HG03139 (cell line): ENCODE data around the gene PTPRN2.

Experiments used
- ATAC-seq: cut with Tn5 transposase; IDR thresholded peaks from one replicate; pipeline ENCODE4 v1.9.1; 2021; ENCODE audit not compliant: unreplicated experiment

Gene PTPRN2

DNA sequence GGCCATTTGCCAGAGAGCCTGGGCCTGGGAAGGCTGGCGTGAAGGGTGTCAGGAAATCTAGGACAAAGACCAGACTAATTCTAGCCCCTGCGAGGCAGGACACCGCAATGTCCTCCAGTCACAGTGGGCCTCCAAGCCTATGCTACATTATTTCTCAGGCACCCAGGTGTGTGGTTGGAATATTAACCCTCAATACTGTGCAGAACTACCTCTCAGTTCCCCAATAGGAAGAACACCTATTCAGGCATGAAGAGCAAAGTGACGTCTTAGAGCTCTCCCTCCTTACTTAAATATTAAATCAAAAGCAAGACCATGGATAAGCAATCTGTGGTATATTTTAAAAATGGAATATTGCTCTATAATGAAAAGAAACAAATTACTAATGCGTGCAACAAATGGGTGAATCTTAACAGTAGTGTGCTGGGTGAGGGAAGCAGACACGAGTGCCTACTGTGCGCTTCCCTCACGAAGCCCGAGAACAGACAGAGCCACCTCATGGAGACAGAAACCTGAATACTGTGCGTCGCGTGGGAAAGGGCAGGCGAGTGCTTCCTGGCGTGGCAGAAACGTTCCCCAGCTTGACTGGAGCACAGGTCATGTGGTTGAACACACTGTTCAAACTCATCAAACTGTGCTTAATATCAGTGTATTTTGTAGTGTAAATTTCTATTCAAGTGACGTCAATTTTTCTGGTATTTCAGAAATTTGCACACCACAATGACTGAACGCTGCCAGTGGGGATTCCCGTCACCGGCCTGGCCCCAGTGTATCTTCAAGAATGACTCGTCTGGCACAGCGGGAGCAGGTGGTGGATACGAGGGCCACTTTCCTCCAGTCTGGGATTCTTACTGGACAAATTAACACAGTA lies 15.5 kb upstream of the PTPRN2 start:
- ATAC-seq, result peak; percentile 39

DNA sequence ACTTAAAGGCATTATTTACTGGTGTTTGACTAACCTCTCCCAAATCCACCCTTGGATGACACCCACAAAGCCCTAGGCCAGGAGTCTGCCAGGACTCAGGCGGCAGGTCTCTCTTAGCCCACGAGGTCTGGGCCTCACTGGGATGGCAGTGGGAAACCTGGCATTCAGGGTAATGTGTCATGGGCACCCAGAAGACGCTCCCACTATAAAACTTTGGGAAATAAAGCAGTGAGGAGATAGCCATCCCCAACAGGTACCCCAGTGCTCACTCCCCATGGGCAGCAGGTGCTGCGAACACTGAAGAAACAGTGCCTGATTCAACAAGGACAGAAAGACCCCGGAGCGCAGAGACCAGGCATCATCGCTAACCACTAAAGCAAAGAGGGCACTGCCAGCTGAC lies 14.4 kb upstream of the PTPRN2 start:
- no peak for ATAC-seq

DNA sequence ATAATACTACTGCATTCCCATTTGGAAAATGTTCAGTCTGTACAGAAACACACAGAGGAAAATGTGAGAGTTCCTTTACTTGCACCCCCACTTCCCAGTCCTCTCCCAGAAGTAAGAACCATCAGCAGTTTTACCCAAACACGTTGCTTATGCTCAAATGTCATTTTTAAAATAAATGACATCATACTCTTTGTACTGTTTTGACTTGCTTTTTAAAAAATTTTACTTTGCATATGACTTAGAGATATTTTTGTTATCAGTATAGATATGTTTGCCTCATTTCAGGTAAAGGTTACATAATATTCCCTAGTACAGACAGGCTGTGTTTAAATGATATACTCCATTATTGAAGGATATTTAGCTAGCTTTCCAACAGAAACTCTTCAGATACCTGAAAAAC lies 13.5 kb upstream of the PTPRN2 start:
- no peak for ATAC-seq

DNA sequence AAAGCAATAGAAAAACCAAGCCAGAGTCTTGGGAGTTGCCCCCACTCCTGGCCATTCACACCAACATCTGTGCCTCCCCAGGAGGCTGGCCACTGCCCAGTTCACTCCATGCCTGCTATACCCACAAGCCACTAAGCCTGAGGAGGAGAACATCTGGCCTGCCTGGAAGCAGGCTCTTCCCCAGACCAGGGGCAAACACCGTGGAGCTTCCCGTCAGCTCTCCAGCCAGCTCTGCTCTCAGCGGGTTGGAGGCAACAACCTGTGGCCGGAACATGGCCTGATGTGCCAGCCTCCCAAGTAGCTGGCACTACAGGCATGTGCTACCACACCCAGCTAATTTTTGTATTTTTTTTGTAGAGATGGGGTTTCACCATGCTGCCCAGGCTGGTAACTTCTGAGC lies 9.1 kb upstream of the PTPRN2 start:
- no peak for ATAC-seq

DNA sequence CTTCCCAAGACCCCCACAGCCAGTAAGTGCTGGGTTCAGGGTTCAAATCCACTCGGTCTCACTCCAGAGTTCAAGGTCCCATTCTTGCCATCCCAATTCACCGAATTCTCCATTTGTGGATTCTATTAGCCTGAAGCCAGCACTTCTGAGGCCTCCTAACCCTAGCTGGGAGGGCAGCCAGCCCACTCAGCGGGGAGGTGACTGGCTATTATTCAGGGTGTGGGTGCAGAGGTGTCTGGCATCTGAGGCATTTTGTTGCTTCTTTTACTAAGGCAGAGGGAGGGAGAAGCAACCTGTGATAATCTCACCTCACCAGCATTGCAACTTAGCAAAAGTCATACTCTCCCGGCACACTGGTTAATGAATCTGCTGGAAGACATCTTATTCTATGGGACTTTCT lies 8.7 kb upstream of the PTPRN2 start:
- no peak for ATAC-seq

DNA sequence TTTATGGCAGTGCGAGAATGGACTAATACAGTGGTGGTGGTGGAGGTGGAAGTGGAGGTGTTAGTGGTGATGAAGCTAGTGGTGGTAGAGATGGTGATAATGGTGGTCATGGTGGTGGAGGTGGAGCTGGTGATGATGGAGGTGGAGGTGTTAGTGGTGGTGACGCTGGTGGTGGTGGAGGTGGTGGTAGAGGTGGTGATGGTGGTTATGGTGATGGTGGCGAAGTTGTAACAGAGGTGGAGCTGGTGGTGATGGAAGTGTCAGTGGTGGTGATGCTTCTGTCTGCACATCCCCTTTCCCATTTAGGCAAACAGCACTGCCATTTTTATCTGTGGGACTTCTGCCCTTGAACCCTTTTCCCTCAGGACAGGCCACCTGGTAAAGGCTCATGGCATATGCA lies 7.4 kb upstream of the PTPRN2 start:
- ATAC-seq, result no peak

DNA sequence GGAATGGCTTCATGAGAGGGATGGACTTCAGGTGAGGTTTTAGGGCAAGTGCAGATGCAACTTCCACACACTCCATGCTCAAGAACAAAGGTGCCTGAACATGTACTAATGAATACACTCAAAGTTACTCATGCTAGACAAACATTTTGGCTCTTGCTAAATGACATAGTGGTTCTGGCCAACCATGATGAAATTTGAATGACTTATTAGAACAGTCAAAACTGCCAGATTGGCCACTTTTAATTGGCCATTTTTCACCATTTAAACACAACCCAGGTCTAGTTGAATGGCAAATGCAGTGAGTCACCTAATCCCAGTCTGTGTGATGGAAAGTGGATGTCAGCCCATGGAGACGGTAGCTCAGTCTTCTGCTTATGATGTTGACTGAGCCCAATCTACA lies 4.9 kb upstream of the PTPRN2 start:
- no peak for ATAC-seq

DNA sequence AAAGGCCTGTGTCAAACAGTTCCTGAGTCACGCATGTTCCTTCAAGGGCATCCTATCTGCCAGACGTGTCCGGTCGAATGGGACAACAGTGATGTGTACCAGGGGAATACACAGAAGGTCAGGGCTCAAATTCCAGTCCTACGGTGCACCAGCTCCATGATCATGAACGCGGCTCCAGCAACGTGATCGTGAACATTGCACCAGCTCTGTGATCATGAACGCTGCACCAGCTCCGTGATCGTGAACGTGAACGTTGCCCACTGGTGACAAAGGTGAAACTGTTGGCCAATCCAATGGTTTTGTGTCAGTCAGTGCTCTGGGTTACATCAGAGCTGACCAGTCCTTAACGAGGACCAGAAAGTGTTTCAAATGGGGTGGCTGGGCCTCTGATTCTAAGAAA lies 4.3 kb upstream of the PTPRN2 start:
- ATAC-seq, result no peak

DNA sequence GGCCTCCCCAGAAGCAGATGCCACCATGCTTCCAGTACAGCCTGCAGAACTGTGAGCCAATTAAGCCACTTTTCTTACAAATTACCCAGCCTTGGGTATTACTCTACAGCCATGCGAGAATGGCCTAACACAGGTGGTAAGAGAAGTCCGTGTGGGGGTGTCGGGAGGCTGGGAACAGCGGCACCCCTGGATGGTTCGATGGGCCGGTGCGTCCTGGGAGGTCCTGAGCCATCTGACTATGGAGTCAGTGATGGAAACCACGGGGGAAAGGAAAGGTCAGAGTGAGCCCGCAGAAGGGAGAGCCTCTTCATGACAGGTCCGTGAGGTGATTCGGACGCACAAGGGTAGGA lies 2.5 kb upstream of the PTPRN2 start:
- ATAC-seq, result no peak

DNA sequence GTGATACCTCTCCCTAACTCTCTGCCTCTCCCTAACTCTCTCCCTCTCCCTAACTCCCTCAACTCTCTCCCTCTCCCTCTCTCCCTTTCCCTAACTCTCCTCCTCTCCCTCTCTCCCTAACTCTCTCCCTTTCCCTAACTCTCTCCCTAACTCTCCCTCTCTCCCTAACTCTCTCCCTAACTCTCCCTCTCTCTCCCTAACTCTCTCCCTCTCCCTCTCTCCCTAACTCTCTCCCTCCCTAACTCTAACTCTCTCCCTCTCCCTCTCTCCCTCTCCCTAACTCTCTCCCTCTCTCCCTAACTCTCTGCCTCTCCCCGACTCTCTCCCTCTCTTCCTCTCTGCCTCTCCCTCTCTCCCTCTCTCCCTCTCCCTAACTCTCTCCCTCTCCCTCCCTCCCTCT lies 2.0 kb upstream of the PTPRN2 start:
- ATAC-seq, result no peak

DNA sequence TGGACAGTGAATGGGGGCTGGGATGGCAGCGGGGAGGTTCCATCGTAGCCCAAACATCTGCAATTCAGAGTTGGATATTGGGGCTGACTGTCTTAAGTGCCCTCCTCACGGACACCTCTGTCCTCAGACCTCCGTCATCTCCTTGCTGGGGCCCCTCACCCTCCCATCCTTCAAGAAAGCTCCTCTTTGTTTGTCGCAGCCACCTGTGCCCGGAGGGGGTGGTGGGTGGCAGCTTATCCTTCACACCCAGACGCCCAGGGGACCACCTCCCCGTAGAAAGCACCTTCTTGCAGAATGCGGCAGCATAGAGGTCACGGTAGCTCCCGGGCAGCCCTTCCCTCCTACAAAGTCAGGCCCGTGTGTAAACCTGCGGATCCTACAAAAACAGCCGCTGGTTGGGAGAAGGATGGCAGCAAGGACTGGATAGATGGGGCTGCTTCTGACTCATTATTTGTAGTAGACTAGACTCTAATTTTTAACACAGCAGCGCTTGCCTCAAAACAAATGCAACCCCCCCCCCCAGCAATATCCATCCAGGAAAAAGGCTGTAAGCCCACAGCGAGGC lies 1.3 kb upstream of the PTPRN2 start:
- no peak for ATAC-seq

DNA sequence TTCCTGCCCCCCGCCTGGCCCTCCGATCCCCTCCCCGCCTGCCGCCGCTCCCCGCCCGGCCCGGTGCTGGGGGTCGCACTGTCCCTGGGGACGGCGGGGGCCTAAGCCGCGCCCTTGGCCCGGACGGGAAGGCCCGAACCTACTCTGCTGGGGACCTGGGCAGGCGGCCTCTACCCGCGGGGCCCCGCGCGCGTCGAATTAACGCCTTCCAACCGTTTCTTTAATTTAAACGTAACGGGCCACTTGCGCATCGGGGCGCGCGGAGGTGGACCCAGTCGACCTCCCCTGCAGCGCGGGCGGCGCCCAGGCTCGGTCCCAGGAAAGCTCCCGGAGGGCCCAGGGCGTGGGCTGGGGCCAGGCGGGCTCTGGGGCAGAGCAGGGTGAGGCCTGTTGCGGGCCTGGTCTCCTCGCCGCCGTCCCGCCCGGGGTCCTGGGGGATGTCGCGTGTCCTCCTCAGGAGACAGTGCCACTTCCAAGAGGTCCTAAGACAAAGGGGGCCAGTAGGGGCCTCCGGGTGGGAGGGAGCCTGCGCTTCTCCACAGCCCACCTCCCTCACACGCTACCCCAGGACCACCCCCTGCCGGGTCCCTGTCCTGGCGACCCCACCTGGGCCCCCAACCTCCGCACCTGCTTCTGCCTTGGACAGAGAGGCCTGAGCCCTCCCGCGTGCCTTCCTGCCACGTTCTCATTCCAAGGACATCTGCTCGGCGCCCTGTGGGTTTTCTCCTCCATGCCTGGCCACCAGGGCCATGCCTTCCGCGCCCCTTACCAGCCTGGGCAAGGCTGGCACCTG lies 658 bp upstream of the PTPRN2 start:
- no peak for ATAC-seq

DNA sequence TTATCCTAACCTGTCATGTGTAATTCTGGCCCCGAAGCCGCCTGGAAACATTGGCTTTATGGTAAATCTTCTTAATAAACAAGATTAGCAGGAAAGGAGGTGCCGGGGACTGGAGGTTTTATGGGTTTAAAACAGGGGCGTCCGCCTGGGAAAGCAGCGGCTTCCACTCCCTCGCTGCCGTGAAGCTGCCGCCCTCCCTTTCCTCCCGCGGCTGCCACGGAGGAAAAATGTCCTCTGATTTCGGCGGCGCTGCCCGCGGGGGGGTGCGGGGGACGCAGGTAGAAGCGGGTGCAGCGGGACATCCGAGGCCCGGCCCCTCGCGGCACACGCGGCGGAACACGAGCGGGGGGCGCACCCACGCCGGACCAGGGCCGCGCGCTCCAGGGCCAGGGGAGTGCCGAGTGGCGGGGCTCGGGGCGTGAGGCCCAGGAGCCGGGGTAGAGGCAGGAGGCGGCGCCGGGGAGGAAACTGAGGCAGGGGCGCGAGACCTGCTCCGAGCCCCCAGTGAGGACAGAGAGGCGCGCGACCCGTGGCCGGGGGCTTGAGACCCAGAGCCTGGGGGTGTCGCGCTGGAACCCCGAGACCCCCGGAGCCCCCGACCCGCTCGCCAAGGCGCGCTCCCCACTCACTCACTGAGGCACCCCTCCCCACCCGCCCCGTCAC lies 993 bp downstream of the PTPRN2 start:
- no peak for ATAC-seq

DNA sequence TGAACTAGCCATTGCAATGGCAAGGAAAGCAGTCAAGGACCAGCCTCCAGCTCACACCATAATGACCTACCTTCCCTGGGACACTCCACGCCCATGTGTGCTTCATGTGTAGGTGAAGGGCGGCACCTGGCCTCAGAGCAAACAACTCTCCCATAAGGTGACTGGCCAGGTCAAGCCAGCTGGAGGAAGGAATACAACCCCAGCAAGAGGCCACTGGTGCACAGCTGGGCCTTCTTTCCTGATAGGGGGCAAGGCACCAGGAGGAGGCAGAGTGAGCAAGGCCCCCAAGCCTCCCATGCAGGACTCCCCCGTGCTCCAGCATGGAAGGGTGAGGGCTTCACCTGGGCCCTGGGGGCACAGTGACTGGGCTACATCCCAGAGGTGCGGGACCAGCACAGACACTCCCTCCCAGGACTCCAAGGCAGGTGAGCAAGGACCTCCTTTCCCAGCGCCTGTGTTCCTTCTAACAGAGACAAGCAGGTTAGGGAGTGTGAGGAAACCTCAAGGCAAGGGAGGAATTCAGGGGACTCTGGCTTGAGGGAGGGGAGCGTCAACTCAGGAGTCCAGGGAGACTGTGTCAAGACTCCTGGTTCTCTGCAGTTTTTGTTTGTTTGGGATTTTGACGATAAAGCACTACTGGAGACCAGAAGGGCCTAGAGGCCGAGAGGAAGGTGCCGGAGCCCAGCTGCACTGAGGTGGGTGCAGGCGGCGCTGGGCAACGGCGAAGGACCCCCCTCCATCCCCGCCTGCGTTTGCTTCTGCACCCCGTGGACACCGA lies 1.7 kb downstream of the PTPRN2 start:
- no peak for ATAC-seq

DNA sequence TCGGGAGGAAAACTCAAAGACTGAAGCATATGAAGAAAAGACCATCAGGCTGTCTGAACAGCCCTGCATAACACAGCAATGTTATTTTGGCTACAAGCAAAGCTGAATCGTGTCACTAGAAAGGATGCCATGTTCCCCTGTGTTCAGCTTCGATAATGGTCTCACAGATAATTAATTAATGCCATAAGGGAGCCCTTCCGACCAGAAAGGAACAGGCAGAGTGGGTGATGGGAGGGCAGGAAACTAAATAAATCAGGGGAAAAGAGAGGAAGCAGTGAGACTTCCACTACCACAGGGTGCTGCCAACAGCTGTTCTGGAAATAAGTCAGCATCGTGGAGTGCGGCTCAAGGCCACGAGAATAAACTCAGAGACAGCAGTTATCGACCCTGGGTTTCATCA lies 3.2 kb downstream of the PTPRN2 start:
- no peak for ATAC-seq

DNA sequence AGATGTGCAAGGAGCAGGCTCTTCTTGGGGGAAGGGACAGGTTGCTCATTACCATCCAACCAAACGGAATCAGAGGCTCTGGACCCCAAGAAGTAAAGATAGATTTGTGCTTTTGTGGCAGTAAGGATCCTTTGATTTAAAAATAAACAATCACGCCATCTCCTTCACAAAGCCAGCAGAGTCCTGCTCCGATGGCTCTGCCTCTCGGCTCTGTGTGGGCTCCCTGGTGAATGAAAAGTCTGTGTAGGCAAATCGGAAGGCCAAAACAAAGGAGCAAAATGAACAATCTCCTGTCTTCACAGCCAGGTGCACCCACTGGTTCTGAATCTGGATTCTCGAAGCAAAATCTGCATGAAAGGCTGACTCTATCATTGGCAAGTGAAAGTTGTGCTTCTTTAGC lies 3.8 kb downstream of the PTPRN2 start:
- no peak for ATAC-seq

DNA sequence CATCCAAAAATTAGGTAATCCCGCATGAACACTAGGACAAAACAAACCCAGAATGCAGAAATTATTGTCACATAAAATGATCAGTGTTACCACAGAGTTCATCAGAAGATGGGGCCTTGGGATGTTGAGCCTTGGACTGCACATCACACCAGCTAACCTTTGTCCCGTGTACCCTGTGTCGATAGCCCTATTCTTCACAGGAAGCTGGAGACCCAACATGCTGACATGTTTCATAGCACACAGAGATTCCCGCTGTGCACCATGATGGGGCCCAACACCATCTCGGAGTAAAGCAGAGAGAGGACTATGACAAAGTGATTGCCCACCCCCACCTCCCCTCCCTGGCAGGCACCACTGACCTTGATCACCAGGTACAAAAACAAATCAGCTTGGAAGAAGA lies 4.5 kb downstream of the PTPRN2 start:
- no peak for ATAC-seq

DNA sequence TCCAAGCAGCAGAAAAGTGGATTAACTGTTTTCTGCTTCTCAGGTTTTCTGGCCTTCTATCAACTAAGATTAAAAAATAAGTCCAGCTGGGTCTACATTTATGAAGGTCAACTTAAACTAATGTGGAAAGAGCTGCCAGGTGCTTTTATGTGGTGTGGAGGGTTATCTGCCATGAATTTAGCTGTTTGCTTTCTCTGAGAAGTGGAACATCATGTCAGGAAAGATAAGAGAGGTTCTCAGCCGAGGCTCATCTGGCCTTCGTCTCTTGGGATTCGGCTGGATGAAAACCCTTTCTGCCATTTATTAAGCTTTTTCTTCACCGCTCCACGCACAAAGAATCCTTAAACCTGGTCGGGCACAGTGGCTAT lies 5.5 kb downstream of the PTPRN2 start:
- no peak for ATAC-seq

DNA sequence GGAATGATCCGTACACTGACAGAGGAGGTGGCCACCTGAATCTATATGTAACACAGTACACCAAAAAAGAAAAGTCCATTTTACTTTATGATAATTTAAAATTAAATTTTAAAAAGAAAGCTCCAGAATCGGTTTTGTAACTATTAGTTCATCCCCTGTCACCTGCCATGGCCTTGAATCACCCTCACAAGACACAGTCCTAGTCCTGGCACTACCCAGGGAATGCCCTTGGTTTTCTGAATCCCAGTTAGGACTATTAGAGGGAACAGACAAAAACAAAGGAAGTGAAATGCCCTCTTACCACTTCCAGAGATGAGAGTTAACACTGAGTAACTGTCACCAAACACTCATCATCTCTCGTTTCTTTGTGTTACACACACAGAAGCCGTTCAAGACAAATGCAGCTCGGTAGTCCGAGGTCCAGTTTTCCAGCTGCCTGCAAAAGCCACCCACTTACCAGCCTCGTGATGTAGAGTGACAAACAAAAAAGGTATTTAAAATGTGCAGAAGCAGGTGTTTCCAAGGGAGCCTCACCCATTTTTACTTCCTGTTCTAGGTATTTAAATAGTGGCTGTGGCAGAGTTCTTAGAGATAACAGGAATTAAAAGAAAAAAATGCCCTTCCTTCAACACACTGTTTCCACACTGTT lies 6.1 kb downstream of the PTPRN2 start:
- no peak for ATAC-seq
